ENCODE results near the gene HRH1. TPM values are rescaled to one million over a fixed set of nuclear protein-coding genes. Genes with fewer than 3 reads are reported as not detected.

Gene HRH1
- total and polyA plus RNA-seq, 2 of the 13 experiments (the other 11 are each of a cell fraction or from before 2014, with no cell fraction given), result not detected

GRCh38 chr3:11271986-11272904 lies 118.0 kb downstream of the HRH1 start, which contains the start of gene ATG7 (continued):
- TF ChIP-seq ZFYVE20 (CRISPR knock-in tag; IDR thresholded peaks at IDR 0.05; ENCODE audit: borderline replicate concordance, low read depth) (no peak), NRL (CRISPR knock-in tag; IDR thresholded peaks at IDR 0.05; ENCODE audit: borderline replicate concordance) (peak; percentile 71; the same call in 1 of the 2 replicates), ZMYM3 (CRISPR knock-in tag; IDR thresholded peaks at IDR 0.05) (peak; percentile 21; the same call in 1 of the 2 replicates), ZNF891 (CRISPR knock-in tag; IDR thresholded peaks at IDR 0.05) (peak; percentile 84), KLF13 (CRISPR knock-in tag; IDR thresholded peaks at IDR 0.05) (peak; percentile 81), MED13 (CRISPR knock-in tag; IDR thresholded peaks at IDR 0.05) (0 out of 2 replicates have a peak, but pooled peaks have one; percentile 8), HMGXB4 (CRISPR knock-in tag; IDR thresholded peaks at IDR 0.05; ENCODE audit: borderline replicate concordance in 1 of 2, low read depth in 1 of 2) (peak; percentile 79 to 87), THYN1 (CRISPR knock-in tag; IDR thresholded peaks at IDR 0.05; ENCODE audit: borderline replicate concordance, low read depth) (no peak; the same call in 1 of the 2 replicates), ZNF546 (CRISPR knock-in tag; conservative IDR thresholded peaks at IDR 0.05) (no peak), AKAP8 (CRISPR knock-in tag; IDR thresholded peaks at IDR 0.05) (0 out of 2 replicates have a peak, but pooled peaks have one; percentile 59), ARNT2 (CRISPR knock-in tag; IDR thresholded peaks at IDR 0.05; ENCODE audit: low read depth) (no peak), ZNF780A (CRISPR knock-in tag; IDR thresholded peaks at IDR 0.05) (peak; percentile 57; the same call in 1 of the 2 replicates), ZMYM4 (CRISPR knock-in tag; IDR thresholded peaks at IDR 0.05) (peak; percentile 94), PTBP1 (IDR thresholded peaks at IDR 0.05; ENCODE audit: low read depth, low read length, poor library complexity, severe bottlenecking) (peak; percentile 80), MEIS2 (CRISPR knock-in tag; IDR thresholded peaks at IDR 0.05) (peak; percentile 70), MIXL1 (CRISPR knock-in tag; IDR thresholded peaks at IDR 0.05) (0 out of 2 replicates have a peak, but pooled peaks have one; percentile 46), XRCC5 (optimal IDR thresholded peaks at IDR 0.05; ENCODE audit: low read length) (peak; percentile 82), U2AF1 (optimal IDR thresholded peaks at IDR 0.05; ENCODE audit: low read depth, low read length) (no peak), ISL2 (CRISPR knock-in tag; IDR thresholded peaks at IDR 0.05) (peak; percentile 68), GATAD1 (CRISPR knock-in tag; IDR thresholded peaks at IDR 0.05) (peak; percentile 99), MXD3 (CRISPR knock-in tag; IDR thresholded peaks at IDR 0.05) (peak; percentile 77; the same call in 1 of the 2 replicates), AGO1 (IDR thresholded peaks at IDR 0.05; ENCODE audit: low read depth, low read length, poor library complexity, severe bottlenecking) (no peak), ZNF143 (CRISPR knock-in tag; IDR thresholded peaks at IDR 0.05) (peak; percentile 88)
- TF ChIP-seq, protein P1, sequence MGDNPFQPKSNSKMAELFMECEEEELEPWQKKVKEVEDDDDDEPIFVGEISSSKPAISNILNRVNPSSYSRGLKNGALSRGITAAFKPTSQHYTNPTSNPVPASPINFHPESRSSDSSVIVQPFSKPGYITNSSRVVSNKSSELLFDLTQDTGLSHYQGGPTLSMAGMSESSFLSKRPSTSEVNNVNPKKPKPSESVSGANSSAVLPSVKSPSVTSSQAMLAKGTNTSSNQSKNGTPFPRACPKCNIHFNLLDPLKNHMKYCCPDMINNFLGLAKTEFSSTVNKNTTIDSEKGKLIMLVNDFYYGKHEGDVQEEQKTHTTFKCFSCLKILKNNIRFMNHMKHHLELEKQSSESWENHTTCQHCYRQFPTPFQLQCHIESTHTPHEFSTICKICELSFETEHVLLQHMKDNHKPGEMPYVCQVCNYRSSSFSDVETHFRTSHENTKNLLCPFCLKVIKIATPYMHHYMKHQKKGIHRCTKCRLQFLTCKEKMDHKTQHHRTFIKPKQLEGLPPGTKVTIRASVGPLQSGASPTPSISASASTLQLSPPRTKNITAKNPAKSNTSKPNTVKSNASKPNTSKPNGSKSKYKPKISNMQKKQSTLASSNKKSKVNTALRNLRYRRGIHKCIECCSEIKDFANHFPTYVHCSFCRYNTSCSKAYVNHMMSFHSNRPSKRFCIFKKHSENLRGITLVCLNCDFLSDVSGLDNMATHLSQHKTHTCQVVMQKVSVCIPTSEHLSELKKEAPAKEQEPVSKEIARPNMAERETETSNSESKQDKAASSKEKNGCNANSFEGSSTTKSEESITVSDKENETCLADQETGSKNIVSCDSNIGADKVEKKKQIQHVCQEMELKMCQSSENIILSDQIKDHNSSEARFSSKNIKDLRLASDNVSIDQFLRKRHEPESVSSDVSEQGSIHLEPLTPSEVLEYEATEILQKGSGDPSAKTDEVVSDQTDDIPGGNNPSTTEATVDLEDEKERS (CRISPR knock-in tag; IDR thresholded peaks at IDR 0.05), result peak; percentile 25; the same call in 1 of the 2 replicates
